ENCODE measurements around the gene ARHGEF10L.

Gene ARHGEF10L

DNA sequence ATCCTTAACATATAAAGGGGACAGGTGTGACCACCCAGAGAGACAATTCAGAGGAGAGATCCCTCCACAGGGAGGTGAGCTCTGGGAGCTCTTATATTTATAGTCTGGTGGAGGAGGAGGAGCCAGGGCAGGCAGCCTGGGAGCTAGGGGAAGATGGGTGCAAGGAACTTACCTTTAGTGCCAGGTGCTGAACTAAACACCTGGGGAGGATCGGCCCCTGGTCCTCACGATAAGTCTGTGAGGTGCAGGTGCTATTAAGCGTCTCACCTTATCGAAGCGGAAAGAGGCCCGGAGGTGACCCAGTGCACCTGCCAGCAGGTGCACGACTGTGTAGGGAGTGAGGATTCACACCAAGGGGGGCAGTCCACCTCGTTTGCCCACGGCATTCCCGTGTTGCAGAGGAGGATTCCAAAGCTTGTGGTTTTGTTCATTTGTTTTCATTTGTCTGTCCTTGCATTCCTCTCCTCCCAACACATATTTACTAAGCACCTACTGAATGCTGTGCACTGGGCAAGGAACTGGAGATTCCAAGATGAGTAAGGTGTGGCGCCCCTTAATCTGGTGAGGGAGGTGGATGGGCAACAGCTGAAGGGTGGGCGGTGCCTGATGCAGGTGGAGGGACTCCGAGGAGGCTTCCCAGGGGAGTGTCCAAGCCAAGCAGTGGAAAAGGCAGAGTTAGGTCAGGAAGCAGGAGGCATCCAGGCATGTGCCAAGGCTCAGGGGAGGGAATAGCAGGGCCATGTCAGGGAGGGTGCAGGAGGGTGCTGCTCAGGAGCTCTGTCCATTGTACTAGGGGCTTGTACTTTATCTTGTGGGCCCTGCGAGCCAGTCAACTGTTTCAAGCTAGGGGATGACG is 11.5 kb downstream of the ARHGEF10L start:
- no peak for DNase-seq (ENCODE audit: low read depth)

DNA sequence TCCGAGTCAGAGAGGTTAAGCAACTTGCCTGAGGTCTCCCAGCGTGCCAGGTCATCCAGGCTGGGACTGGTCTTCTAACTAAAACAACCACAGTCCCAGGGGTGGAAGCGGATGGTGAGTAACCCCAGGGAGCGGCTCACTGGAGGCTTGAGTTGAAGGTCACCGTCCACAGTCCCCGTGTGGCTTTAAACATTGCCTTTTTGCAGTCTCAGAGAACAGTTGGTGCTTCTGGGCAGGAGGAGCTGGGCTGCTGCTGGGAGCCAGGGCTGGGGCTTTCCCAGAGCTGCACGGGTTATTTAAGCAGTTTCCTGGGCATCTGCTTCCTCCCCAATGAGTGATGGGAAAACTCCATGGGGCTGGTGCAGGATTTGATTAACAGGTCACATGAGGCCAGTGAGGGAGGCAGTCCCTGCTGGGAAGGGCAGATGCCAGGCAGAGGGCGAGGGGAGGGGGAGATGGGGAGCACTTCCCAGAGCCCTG is 12.3 kb downstream of the ARHGEF10L start:
- DNase-seq (ENCODE audit: low read depth), result no peak

DNA sequence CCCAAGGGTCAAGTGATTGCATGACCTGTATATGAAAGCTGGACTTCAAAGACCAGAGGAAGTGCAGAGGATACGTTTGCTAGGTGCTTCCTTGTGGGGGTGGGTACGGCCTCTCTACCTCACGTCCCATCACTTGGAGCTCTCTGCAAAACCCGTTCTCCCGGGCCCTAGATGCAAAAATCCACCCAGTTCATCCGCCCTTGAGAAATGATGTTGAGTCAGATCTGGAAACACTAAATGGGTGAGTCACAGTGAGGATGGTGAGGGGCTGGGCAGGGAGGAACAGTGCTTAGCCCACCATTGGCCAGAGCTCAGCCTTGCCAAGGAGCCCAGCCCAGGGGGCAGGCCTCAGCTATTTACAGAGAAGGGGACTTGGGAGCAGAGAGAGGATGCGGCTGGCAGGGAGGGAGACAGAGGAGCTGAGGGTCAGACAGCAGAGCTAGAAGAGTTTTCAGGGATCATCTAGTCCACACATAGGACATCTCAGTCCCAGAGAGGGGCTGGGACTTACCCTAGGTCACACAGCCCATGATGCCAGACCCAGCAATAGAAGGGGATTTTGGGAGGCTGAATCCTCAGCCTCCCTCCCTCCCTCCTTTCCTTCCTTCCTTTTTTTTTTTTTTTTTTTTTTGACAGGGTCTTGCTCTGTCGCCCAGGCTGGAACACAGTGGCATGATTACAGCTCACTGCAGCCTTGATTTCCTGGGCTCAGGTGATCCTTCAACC is 14.6 kb downstream of the ARHGEF10L start:
- DNase-seq (ENCODE audit: low read depth), result no peak

DNA sequence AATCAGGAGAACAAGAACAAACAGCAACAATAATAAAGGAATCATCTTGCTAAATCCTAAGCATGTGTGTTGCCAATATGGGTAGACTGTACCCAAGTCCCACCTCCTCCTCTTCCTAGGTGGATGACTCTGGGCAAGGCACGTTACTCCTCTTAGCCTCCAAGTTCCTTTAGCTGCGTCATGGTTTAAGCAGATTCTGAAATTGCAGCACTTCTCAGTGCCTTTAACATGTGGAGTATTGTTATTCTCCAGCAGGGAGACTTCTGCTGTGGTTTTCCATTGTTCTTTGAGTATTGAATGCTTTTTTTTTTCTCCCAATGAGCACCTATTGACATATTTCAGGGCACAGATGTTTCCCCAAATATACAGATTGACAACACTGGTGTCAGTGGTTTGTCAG is 15.5 kb downstream of the ARHGEF10L start:
- no peak for DNase-seq (ENCODE audit: low read depth)

DNA sequence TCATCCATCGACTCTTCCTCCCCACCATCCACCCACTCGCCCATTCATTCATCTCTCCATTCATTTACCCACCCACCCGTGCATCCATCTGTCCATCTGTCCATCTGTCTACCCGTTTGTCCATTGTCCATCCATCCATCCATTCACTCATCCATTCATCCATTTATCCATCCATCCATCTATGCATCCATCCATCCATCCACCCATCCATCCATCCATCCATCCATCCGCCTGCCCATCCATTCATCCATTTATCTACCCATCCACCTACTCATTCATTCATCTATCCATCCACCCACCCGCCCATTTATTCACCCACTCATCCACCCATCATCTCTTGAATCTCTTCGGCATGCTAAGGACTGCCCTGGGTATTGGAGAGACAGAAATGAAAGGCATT is 18.5 kb downstream of the ARHGEF10L start:
- DNase-seq (ENCODE audit: low read depth), result no peak

DNA sequence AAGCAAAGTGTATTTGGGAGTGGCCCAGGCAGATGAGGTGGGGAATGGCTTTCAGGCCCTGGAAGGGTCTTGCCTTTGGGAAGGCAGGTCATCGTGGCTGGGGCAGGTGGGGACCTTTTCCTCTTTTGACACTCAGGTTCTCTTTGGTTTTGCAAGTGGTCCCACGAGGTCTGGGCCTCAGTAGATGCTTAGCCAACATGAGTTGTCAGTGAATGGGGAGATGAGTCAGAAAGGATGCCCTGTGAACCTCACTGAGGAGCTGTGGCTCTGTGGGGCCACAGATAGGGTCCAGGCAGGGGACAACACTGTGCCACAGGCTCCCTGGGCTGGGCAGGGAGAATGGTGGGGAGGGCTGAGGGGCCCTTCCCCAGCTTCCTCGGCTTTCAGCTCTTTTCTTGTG is 19.0 kb downstream of the ARHGEF10L start:
- no peak for DNase-seq (ENCODE audit: low read depth)

DNA sequence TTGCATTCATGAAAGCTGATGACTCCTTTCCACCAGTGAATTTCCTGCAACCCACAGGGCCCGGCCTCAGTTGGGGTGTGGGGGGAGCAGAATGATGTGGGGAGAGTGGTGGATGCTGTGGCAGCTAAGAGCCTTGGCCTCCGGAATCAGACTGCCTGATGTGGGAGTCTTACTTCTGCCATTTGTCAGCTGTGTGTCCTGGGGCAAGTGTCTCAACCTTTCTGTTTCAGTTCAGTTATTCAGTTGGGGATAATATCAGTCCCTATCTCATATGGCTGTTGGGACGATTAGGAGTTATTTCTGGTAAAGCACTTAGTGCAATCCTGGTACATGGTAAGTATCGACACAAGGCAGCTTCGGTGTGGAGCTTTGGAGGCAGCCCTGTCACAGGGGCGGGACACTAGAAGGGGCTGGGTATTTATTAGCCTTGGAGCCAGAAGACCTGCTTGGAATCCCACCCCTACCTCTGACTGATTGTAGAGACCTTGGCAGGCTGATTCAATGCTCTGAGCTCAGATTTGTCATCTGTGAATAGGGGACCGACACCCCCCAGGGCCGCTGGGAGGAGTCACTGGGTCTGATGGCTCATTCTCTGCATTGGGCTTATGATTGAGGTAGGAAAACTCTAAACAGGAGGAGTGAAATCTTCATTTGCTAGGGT is 19.6 kb downstream of the ARHGEF10L start:
- DNase-seq (ENCODE audit: low read depth), result no peak

DNA sequence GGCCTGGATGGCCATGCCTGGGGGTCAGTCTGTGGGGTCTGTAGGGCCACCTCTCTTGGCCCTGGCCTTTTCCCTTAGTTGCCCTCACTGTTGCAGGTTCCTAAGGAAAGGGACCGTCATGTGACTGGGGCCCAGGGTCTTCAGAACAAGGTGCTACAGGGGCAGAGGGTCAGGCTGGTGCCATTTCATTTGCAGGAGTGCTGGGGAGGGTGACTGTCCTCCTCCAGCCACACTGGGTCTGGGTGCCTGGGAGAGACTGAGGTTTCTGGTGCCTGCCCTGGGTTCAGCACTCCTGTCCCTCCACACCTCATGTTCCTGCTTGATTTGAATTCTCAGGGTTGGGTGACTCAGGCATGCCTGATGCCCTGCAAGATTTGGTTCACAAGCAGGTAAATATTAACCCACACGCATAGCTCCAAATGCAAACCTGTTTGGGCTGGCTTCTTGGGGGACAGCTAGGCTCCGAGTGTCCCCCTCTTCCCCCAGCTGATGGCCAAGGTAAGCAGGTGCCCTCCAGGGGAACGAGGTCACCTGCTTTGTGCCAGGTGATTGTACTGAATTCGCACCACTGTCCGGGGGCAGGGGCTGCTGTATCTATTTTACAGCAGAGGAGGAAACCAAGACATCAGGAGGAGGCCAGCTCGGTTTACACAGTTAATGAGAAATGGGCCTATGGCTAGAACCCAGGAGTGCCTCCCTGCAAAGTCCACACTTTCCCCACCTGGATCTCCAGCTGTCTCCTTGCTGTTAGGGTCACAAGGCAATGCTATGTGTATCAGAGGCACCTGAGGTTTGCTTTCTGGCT is 20.3 kb downstream of the ARHGEF10L start:
- no peak for DNase-seq (ENCODE audit: low read depth)

DNA sequence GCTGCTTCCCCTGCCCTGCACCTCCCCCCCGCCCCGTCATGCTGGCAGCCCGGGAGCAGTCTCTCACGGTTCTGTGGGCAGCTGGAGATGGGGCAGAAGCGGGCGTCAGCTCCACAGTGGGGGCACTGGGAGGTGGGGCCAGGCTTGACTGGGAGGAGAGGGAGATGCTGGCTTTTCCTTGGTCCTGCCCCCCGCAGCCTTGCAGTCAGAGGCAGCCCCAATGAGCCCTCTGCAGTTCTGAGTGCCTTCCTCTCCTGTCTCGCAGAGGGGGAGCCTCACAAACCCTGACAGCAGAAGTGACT is 21.7 kb downstream of the ARHGEF10L start:
- no peak for DNase-seq (ENCODE audit: low read depth)

DNA sequence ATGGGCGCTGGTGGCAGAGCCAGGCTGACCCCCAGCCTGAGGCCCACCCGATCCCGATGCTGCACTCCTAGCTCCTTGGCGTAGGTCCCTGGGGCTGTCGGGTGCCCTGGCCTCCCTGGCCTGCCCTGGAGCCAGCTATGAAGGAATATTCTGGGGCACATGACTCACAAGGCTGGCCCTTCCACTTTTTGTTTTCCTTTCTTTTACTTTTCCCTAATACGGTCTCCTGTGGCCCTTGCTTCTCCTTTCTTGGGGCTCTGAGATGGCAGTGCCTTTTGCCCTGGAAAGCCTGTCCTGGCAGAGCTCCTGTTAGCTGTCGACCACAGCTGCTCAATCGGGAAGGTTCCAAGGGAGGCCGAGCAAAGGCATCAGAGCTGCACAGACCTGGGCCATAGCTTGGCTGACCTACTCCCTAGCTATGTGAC is 22.1 kb downstream of the ARHGEF10L start:
- no peak for DNase-seq (ENCODE audit: low read depth)

DNA sequence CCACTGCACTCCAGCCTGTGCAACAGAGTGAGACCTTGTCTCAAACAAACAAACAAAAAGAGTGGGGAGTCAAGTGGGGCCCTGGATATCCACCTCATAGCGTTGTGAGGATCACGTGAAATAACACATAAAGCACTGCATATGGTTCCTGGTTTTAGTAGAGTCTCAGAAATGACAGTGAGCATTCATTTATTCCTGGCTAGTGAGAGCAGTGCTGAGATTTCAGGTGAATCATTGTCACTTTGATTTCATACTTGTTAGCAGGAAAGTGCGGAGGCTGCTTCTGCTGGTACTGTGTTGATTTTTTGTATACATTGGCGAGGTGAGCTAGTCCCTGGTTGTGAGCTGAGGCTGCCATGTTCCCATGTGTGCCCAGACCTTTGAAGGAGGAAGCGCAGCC is 22.9 kb downstream of the ARHGEF10L start:
- no peak for DNase-seq (ENCODE audit: low read depth)

DNA sequence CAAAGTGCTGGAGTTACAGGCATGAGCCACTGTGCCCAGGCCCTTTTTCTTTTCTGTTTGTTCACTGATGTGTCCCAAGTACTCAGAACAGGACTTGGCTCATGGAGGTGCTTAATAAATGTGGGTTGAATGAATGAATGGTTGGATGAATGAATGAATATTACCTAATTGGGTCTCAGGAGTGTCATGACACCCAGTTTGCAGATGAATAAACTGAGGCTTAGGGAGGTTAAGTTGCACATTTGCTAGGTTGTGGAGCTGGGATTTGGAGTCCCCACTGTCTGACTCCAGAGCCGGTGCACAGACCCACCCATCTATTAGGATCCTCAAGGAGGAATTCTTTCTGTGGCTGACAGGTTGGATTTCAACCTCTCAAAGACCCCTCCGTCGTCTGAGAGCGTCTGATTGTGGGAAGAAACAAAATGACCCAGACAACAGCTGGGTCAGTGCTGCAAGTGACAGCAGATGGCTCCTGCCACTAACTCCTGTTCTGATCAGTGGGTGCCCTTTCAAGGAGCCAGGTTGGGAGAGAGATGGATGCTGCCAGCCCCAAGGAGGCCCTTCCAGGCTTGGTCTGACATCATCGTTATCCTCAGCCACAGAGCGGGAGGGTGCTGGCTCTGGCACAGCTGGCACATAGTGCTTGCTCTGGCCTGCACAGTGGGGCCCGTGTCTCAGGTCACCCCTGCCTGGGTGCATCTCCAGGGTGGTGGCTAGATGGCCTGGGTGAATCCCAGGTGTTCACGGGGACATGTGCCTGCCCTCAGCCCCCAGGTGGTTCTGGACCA is 24.2 kb downstream of the ARHGEF10L start:
- no peak for DNase-seq (ENCODE audit: low read depth)

DNA sequence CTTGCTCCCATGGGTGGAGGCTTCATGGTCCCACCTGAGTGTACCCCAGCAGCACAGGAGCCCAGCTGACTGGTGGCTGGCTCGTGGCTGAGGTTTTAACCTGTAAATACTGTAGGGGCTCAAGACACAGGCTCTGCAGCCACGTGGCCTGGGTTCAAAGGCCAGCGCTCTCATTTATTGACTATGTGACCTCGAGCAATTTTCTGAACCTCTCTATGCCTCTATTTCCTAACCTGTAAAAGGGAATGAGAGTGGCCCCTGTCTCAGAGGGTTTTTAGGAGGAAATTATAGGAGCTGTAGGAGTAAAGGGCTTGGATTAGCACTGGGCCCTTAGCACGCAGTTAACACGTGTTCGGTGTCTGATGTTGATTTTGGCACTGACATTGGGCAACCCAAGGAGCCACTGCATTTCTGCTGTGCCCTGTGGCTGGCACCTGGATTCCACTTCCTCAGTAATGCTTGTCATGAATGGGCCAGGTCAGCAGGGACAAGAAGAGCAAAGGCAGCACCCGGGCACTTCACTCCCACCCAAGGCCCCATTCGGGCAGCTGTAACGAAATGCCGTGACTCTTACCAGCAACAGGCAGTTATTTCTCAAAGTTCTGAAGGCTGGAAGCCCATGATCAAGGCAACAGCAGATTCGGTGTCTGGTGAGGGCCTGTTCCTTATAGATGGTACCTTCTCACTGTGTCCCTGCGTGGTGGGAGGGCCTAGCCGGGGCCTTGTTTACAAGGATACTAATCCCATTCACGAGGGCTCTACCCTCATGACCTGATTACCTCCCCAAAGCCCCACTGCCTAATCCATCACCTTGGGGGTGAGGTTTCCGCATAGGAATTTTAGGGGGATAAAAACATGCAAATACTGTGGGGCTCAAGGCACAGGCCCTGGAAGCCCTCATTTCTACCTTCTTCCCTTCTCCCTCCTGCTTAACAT is 25.2 kb downstream of the ARHGEF10L start:
- DNase-seq (ENCODE audit: low read depth), result no peak

DNA sequence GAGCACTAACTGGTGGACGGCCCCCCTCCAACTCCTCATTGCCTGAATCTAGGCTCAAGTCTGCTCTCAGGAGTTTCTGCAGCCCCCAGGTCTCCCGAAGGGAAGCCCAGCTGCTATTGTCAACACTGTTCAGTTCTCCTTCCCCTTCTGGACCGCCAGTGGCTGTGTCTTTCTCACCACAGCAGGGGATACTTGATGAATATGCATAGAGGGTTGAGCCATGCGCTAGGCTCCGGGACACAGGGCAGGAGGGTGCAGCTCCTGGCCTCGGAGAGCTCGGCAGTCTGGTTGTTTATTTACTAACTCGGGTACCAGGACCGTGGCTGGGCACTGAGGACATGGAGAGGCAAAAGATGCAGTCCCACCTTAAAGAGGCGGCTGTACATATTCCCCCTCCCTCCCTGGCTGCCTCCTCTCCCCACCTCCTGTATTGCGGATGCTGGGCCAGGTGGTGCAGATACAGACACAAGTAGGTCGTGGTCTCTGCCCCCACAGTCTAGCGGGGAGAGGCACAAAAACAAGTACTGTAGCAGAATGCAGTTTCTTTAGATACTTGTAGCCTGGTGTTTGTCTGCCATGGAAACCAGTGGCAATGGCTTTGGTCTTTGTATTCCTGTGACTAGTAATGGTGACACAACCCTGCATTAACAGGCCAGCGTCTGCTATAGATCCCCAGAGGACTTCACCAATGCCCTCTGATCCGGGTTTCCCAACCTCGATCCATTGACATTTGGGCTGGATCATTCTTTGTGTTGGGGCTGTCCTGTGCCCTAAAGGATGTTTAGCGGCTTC is 26.2 kb downstream of the ARHGEF10L start:
- no peak for DNase-seq (ENCODE audit: low read depth)

DNA sequence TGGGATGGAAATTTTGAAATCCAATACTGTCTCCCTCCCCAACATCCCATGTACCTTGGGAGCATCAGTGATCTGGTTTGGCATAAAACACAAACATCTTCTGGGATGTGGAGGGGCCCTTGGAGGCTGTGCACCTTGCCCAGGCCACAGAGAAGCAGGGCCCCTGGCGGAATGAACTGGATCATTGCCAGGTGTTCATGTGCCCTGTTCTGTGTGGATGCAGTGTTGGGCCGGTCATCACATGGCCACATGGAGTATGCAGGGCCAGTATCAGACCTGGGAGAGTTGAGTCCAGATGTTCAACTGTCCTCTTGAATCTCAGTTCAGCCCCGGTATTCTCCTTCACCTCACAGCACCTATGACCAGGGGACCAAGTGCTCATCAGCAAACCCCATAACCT is 26.9 kb downstream of the ARHGEF10L start:
- DNase-seq (ENCODE audit: low read depth), result no peak

DNA sequence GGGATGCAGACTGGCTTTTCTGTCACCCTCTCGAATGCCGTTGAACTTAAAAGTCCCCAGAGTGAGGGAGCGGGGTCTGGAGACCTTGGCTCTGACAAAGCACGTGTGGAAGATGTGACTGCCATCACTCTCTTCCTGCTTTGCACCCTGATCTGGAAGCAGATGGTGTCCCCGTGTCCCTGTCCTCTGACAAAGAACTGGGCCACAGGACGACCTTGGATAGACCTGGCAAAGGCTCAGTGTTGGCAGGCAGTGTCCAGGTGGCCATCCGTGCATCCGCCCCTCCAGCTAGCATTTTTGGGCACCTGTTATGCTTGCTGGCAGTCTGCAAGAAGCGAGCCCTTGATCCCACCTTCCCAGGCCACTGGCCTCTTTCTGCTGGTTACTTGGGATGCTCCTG is 27.4 kb downstream of the ARHGEF10L start:
- no peak for DNase-seq (ENCODE audit: low read depth)

DNA sequence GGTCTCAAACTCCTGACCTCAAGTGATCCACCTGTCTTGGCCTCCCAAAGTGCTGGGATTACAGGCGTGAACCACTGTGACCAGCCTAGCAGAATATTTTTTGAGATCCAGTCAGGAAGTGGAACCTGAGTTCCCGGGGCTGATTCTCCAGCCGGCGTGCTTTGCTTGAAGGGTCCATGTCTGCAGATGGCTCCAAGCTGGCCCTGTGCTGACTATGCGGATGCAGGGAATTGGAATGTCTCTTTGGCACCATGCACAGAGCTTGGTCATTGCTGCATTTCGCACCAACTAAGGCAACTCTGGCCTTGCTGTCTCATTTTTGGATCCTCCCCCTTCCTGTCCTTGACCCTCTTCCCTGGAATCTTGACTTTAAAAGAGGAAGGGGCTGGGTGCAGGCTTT is 28.1 kb downstream of the ARHGEF10L start:
- no peak for DNase-seq (ENCODE audit: low read depth)

DNA sequence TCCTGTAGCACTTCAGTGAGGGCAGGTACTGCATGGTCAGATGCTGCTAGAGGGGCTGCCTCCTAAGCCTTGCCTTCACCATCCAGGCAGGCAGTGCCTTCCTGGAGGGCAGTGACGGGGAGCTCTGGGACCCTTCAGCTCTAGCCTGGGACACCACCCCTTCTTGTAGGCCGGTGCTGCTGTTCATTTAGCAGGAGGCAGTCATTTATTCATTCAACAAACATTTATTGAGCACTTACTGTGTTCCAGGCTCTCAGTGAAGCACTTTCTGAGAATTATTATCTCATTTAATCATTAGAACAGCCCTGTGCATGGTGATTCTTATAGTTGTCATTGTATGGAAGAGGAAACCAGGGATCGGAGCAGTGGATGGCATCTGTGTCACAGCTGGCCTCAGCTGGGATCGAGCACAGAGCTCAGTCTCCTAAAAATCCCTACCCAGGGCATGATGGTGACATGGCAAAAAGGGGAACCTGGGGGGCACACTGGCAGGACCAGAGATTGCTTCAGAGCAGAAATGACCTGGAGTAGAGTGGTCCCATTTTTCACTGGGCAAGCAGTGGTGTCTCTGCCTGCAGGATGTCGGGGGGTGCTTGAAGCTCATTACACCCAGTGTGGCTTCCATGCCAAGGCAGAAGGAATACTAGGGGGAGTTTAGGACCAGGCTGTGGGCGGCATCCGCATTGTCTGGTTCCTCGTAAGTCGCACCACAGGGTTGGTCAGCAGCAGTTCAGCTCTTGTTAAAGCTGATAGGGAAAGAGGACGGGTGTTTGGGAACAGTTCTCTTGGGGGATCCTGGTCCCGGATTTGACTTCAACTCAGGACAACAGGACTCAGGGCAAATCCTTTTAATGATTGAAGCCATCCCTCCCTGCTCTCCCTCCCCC is 28.8 kb downstream of the ARHGEF10L start:
- DNase-seq (ENCODE audit: low read depth), result no peak

All from activated T-helper 1 cell treated with Interleukin-2 at 50 U/mL for 16 hours (primary cell).